PC-9 (cell line): ENCODE data around the gene APCDD1.

Experiments used
- EZH2 ChIP-seq: fragments of 200-600 bp; sonication (generic); IDR thresholded peaks from 2 replicates; pipeline ENCODE4 v1.8.0; 2017; ENCODE audit warnings: antibody characterized with exemption, low read depth
- TF ChIP-seq, protein P1 (sequence below): fragments of 200-600 bp; sonication (generic); conservative IDR thresholded peaks from 2 replicates; pipeline ENCODE4 v1.6.1; 2017; ENCODE audit warnings: mixed run types, antibody characterized with exemption, mild to moderate bottlenecking, moderate library complexity

DNA sequence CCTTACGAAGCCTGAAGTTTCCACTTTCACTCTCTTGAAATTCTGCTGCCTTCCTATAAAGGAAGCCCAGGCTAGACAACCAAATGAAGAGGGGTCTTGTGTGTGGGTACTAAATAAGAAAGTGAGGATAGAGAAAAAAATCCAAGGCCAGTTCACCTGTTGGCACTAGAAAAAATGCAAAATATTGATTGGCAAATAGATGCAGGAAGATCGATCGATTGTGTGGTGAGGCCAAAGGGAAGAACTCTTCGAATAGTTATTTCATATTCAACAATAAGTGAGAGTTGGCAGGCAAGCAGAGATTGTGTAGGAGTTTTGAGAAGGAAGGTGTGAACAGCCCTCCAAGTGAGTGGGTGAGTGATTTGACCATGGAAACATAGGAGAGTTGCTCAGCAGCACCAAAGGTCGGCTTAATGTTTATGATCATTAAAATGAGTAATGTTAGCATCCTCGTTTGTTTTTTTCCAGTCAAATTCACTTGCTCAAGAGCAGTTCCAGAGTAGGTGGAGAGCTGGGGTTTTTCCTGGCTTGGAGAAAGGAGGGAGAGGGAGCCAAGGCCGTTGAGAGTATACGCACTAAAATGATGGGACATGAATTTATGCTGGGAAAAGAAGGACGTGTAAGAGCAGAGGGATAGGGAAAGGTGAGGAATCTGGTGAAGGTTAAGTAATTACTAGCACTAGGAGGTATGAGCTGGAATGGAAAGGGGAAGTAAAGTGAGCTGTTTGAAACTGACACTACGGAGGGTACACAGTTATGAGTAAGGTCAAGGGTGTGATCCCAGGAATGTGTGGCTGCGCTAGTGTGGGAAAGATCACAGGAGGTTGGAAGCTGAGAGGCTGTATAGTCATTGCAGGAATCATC is 70.3 kb downstream of the APCDD1 start:
- TF ChIP-seq, protein P1, sequence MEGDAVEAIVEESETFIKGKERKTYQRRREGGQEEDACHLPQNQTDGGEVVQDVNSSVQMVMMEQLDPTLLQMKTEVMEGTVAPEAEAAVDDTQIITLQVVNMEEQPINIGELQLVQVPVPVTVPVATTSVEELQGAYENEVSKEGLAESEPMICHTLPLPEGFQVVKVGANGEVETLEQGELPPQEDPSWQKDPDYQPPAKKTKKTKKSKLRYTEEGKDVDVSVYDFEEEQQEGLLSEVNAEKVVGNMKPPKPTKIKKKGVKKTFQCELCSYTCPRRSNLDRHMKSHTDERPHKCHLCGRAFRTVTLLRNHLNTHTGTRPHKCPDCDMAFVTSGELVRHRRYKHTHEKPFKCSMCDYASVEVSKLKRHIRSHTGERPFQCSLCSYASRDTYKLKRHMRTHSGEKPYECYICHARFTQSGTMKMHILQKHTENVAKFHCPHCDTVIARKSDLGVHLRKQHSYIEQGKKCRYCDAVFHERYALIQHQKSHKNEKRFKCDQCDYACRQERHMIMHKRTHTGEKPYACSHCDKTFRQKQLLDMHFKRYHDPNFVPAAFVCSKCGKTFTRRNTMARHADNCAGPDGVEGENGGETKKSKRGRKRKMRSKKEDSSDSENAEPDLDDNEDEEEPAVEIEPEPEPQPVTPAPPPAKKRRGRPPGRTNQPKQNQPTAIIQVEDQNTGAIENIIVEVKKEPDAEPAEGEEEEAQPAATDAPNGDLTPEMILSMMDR = no peak
- TF ChIP-seq EZH2 = no peak
